Left forelimb (tissue), 1 donor: Measurements from ENCODE around the gene THBD.
"Not testable (repeated sequence)": the region's sequence is repeated elsewhere in the genome, so short reads cannot be mapped to it uniquely, and the experiment has no call there.

Source experiments
- DNase-seq: peaks from one replicate; pipeline ENCODE4 v3.0.0-alpha.2; 2018; ENCODE audit warnings: low spot score

The THBD gene

GRCh38 chr20:23034721-23035671 lies 14.5 kb downstream of the THBD start, which contains the start of gene SSTR4:
SSTR4 (plus strand) TSS chr20:23035312; CDS start chr20:23035484, 172 bp downstream.
- no peak for DNase-seq

GRCh38 chr20:23033918-23034317 lies 15.6 kb downstream of the THBD start:
- DNase-seq: no peak

- DNase-seq: no peak
Observed at GRCh38 chr20:23032750-23033078, 16.8 kb downstream of the THBD start.

GRCh38 chr20:23032056-23032749 lies 17.3 kb downstream of the THBD start:
- DNase-seq: no peak

GRCh38 chr20:23031346-23031745 lies 18.1 kb downstream of the THBD start:
- no peak for DNase-seq

- DNase-seq: no peak
Observed at GRCh38 chr20:23029324-23029723, 20.1 kb downstream of the THBD start.

GRCh38 chr20:23028392-23028791 lies 21.1 kb downstream of the THBD start:
- DNase-seq: no peak

- DNase-seq: no peak
Observed at GRCh38 chr20:23027721-23028120, 21.8 kb downstream of the THBD start.

GRCh38 chr20:23025503-23025902 lies 24.0 kb downstream of the THBD start:
- DNase-seq: not testable (repeated sequence)

- no peak for DNase-seq
Observed at GRCh38 chr20:23024701-23025100, 24.8 kb downstream of the THBD start.

GRCh38 chr20:23023621-23024177 lies 25.8 kb downstream of the THBD start:
- DNase-seq: no peak

- DNase-seq: no peak
Observed at GRCh38 chr20:23022849-23023248, 26.6 kb downstream of the THBD start.

GRCh38 chr20:23021951-23022350 lies 27.5 kb downstream of the THBD start:
- DNase-seq: no peak

- DNase-seq: no peak
Observed at GRCh38 chr20:23021541-23021940, 27.9 kb downstream of the THBD start.

GRCh38 chr20:23020230-23021018 lies 29.0 kb downstream of the THBD start:
- DNase-seq: no peak

- no peak for DNase-seq
Observed at GRCh38 chr20:23019403-23019802, 30.1 kb downstream of the THBD start.

- no peak for DNase-seq
Observed at GRCh38 chr20:23018941-23019340, 30.5 kb downstream of the THBD start.

GRCh38 chr20:23018432-23018831 lies 31.0 kb downstream of the THBD start:
- no peak for DNase-seq

GRCh38 chr20:23017516-23017915 lies 32.0 kb downstream of the THBD start:
- no peak for DNase-seq

- no peak for DNase-seq
Observed at GRCh38 chr20:23013429-23013828, 36.0 kb downstream of the THBD start.

- no peak for DNase-seq
Observed at GRCh38 chr20:23011008-23011721, 38.3 kb downstream of the THBD start.
